ENCODE measurements around the gene BUD13.

- TF ChIP-seq EP300 (IDR thresholded peaks at IDR 0.05; ENCODE audit: borderline replicate concordance in 1 of 2, low read depth in 1 of 2, low read length in 1 of 2): no peak
- TF ChIP-seq POLR2AphosphoS5 (IDR thresholded peaks at IDR 0.05; ENCODE audit: low read depth, low read length): no peak
- TF ChIP-seq EZH2phosphoT487 (IDR thresholded peaks at IDR 0.05; ENCODE audit: borderline replicate concordance, low read depth): no peak
- TF ChIP-seq PBX3 (IDR thresholded peaks at IDR 0.05): no peak
- no peak for TF ChIP-seq CTCF (IDR thresholded peaks at IDR 0.05)
- TF ChIP-seq RCOR1 (IDR thresholded peaks at IDR 0.05; ENCODE audit: low read length): no peak
- TF ChIP-seq YY1 (IDR thresholded peaks at IDR 0.05; ENCODE audit: low read depth): no peak
- TF ChIP-seq RFX5 (IDR thresholded peaks at IDR 0.05; ENCODE audit: low read length): no peak
- TF ChIP-seq RAD21 (IDR thresholded peaks at IDR 0.05; ENCODE audit: low read length): no peak
- no peak for TF ChIP-seq USF1 (IDR thresholded peaks at IDR 0.05; ENCODE audit: borderline replicate concordance, low read depth)
These were observed 38.7 kb downstream of the BUD13 start for GRCh38 chr11:116733969-116734508.

Measured in SK-N-SH (cell line).